NT2/D1 (cell line): ENCODE results near the gene PRKACB.

ENCODE experiments used
- SUZ12 ChIP-seq: IDR thresholded peaks from 2 replicates; pipeline ENCODE4 v1.6.1; 2011; ENCODE audit not compliant: insufficient read length, insufficient read depth; ENCODE audit errors: extremely low read depth
- YY1 ChIP-seq: IDR thresholded peaks from 2 replicates; pipeline ENCODE4 v1.6.1; 2011; ENCODE audit not compliant: insufficient read length, insufficient read depth
- ZNF274 ChIP-seq: IDR thresholded peaks from 2 replicates; pipeline ENCODE4 v1.6.1; 2011; ENCODE audit warnings: mild to moderate bottlenecking, low read depth, low read length

GRCh38 chr1:84206375-84206774 is 62.3 kb downstream of the PRKACB start:
- TF ChIP-seq YY1 = no peak
- no peak for TF ChIP-seq SUZ12
- no peak for TF ChIP-seq ZNF274
